ENCODE results near the gene IL11. TPM values are rescaled to one million over a fixed set of nuclear protein-coding genes. Genes with fewer than 3 reads are reported as not detected.

The IL11 gene
- total and polyA plus RNA-seq, 2 donors (not counting 3 experiments of a cell fraction or from before 2014, with no cell fraction given) = not detected

- H3K4me2 ChIP-seq (ENCODE audit: insufficient read depth, low read length) = no peak overlapping the region
- no TSS peak for BruUV-seq (replicated peaks)
- no peak overlapping the region for H3K4me3 ChIP-seq (replicated peaks in 1 of 3; ENCODE audit: insufficient read depth in 1 of 3, low read depth in 1 of 3, low read length in 3 of 3)
- FAIRE-seq = no peak
- H2AFZ ChIP-seq (ENCODE audit: low read depth, low read length) = no peak overlapping the region
- H3K36me3 ChIP-seq (ENCODE audit: control insufficient read depth in 2 of 2, extremely low read depth in 1 of 2, insufficient read depth in 2 of 2, low read length in 2 of 2) = peaks cover 0 to 7% of the 10 kb centered on the region in 2 experiments
- no peaks in the 10 kb centered on the region for H3K9me3 ChIP-seq (replicated peaks; ENCODE audit: control insufficient read depth, insufficient read depth, low read length)
- no peaks in the 10 kb centered on the region for H4K20me1 ChIP-seq (replicated peaks; ENCODE audit: control insufficient read depth, extremely low read depth, insufficient read depth, low read length)
- TF ChIP-seq EZH2 (IDR thresholded peaks at IDR 0.05; ENCODE audit: borderline replicate concordance, low read depth, low read length, severe bottlenecking) (no peak), GATA2 (IDR thresholded peaks at IDR 0.05; ENCODE audit: insufficient read depth, insufficient read length, low read depth, low read length) (no peak), POLR2AphosphoS5 (IDR thresholded peaks at IDR 0.05; ENCODE audit: insufficient read depth, low read depth, low read length) (no peak), JUN (IDR thresholded peaks at IDR 0.05; ENCODE audit: borderline replicate concordance, insufficient read depth, insufficient read length, low read depth) (no peak), MYC (IDR thresholded peaks at IDR 0.05; ENCODE audit: low read depth, low read length) (no peak), CTCF (IDR thresholded peaks at IDR 0.05; ENCODE audit: extremely low read depth in 1 of 2, insufficient read depth in 1 of 2, low read depth in 1 of 2, low read length in 2 of 2) (no peak), MAX (IDR thresholded peaks at IDR 0.05; ENCODE audit: insufficient read depth, insufficient read length) (no peak), FOS (IDR thresholded peaks at IDR 0.05; ENCODE audit: borderline replicate concordance, insufficient read depth, low read length) (no peak), POLR2A (IDR thresholded peaks at IDR 0.05; ENCODE audit: low read depth, low read length) (no peak)
- no peaks in the 10 kb centered on the region for H3K27me3 ChIP-seq (ENCODE audit: control insufficient read depth in 2 of 2, insufficient read depth in 2 of 2, low read length in 2 of 2)
- ChIA-PET POLR2A (no interaction called here), CTCF (interaction anchor here (1.8 kb wide), 1 partner anchor 44 kb away, joined by 5 read pairs; no protein-coding TSS in a partner anchor)
- H3K4me1 ChIP-seq (ENCODE audit: control insufficient read depth, extremely low read depth, insufficient read depth, low read length) = no peaks in the 10 kb centered on the region
- dilution Hi-C loops (cut with MboI; ENCODE audit: extremely low pct_ligation_motif_present, low sequenced_read_pairs) (no loop called here), intact Hi-C loops (cut with micrococcal nuclease) (no loop called here)
- DNase-seq (ENCODE audit: low read depth, low spot score) = no peak
- H3K79me2 ChIP-seq (ENCODE audit: control insufficient read depth, insufficient read depth, low read length) = no peaks in the 10 kb centered on the region
- no peak overlapping the region for H3K9ac ChIP-seq (replicated peaks; ENCODE audit: extremely low read depth, insufficient read depth, low read length)
- H3K9me1 ChIP-seq (replicated peaks; ENCODE audit: control insufficient read depth, extremely low read depth, insufficient read depth, low read length) = no peaks in the 10 kb centered on the region
- H3K27ac ChIP-seq (ENCODE audit: insufficient read depth, low read depth, low read length) = no peak overlapping the region
These were observed 24.2 kb downstream of the IL11 start for GRCh38 chr19:55345818-55346724.
